ENCODE data around the gene GCAT. TPM values are rescaled to one million over a fixed set of nuclear protein-coding genes. Genes with fewer than 3 reads are reported as not detected.

GCAT gene
- total and polyA plus RNA-seq, 2 of the 13 experiments (the other 11 are each of a cell fraction or from before 2014, with no cell fraction given): 28.0 to 50.3 TPM

DNA sequence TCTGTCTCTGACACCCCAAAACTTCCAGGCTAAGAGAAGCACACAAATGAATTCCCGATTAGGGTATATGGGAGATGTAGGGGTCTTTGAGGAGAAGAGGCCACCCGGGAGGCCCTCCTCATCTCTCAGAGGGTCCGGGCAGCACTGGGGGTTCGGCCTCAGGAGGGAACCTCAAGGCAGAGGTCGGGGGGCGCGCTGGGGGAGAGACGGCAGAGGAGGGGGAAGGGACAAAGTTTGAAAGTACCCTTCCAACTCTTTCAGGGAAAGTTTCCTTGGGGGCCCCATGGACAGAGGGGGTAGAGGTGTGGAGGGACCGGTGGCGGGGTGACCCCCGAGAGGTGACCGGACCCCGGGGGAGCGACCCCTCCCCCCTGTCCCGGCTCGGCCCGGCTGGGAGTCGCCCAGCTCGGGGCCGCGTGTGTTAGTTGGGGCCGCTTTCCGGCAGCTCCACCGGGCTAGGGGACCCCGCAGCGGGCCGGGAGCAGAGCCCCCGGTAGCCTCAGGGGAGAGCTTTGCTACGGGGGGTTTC, 3.3 kb upstream of the GCAT start (continued):
- no peak for TF ChIP-seq TERF1 (CRISPR knock-in tag; IDR thresholded peaks at IDR 0.05)
- TF ChIP-seq ZNF879 (CRISPR knock-in tag; IDR thresholded peaks at IDR 0.05): no peak
- TF ChIP-seq CAMTA2 (CRISPR knock-in tag; IDR thresholded peaks at IDR 0.05; ENCODE audit: borderline replicate concordance): peak; percentile 49; the same call in 1 of the 2 replicates
- TF ChIP-seq PHF8 (CRISPR knock-in tag; IDR thresholded peaks at IDR 0.05): no peak; the same call in 1 of the 2 replicates
- 0 out of 2 replicates have a peak, but pooled peaks have one; percentile 9 for TF ChIP-seq ZNF34 (CRISPR knock-in tag; IDR thresholded peaks at IDR 0.05; ENCODE audit: borderline replicate concordance)
- no peak for TF ChIP-seq AKAP8 (CRISPR knock-in tag; IDR thresholded peaks at IDR 0.05)
- no peak for TF ChIP-seq ZNF713 (CRISPR knock-in tag; IDR thresholded peaks at IDR 0.05)
- TF ChIP-seq MYC (CRISPR knock-in tag; IDR thresholded peaks at IDR 0.05; ENCODE audit: borderline replicate concordance): no peak
- peak; percentile 14 for TF ChIP-seq AGO2 (optimal IDR thresholded peaks at IDR 0.05; ENCODE audit: low read depth, low read length)
- no peak for TF ChIP-seq MTA3 (CRISPR knock-in tag; IDR thresholded peaks at IDR 0.05)
- no peak for TF ChIP-seq ZBTB7A (CRISPR knock-in tag; IDR thresholded peaks at IDR 0.05)
- TF ChIP-seq GFI1 (CRISPR knock-in tag; IDR thresholded peaks at IDR 0.05; ENCODE audit: borderline replicate concordance): no peak
- TF ChIP-seq, protein P1, sequence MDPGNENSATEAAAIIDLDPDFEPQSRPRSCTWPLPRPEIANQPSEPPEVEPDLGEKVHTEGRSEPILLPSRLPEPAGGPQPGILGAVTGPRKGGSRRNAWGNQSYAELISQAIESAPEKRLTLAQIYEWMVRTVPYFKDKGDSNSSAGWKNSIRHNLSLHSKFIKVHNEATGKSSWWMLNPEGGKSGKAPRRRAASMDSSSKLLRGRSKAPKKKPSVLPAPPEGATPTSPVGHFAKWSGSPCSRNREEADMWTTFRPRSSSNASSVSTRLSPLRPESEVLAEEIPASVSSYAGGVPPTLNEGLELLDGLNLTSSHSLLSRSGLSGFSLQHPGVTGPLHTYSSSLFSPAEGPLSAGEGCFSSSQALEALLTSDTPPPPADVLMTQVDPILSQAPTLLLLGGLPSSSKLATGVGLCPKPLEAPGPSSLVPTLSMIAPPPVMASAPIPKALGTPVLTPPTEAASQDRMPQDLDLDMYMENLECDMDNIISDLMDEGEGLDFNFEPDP (CRISPR knock-in tag; conservative IDR thresholded peaks at IDR 0.05): no peak
- no peak for TF ChIP-seq ARID3A (IDR thresholded peaks at IDR 0.05; ENCODE audit: low read depth, low read length)
- no peak for TF ChIP-seq ZFP82 (CRISPR knock-in tag; IDR thresholded peaks at IDR 0.05; ENCODE audit: borderline replicate concordance)
- TF ChIP-seq ZNF337 (CRISPR knock-in tag; IDR thresholded peaks at IDR 0.05; ENCODE audit: borderline replicate concordance, low read depth): no peak
- TF ChIP-seq RNF219 (CRISPR knock-in tag; IDR thresholded peaks at IDR 0.05): no peak
- TF ChIP-seq CHD4 (IDR thresholded peaks at IDR 0.05; ENCODE audit: borderline replicate concordance, low read length): no peak
- TF ChIP-seq ZNF891 (CRISPR knock-in tag; IDR thresholded peaks at IDR 0.05): no peak
- TF ChIP-seq, protein P2, sequence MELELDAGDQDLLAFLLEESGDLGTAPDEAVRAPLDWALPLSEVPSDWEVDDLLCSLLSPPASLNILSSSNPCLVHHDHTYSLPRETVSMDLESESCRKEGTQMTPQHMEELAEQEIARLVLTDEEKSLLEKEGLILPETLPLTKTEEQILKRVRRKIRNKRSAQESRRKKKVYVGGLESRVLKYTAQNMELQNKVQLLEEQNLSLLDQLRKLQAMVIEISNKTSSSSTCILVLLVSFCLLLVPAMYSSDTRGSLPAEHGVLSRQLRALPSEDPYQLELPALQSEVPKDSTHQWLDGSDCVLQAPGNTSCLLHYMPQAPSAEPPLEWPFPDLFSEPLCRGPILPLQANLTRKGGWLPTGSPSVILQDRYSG (CRISPR knock-in tag; IDR thresholded peaks at IDR 0.05): no peak
- TF ChIP-seq TARDBP (CRISPR knock-in tag; IDR thresholded peaks at IDR 0.05): no peak
- TF ChIP-seq ZNF121 (CRISPR knock-in tag; IDR thresholded peaks at IDR 0.05): no peak
- TF ChIP-seq HNRNPK (IDR thresholded peaks at IDR 0.05; ENCODE audit: low read depth, low read length, poor library complexity, severe bottlenecking): peak; percentile 5
- TF ChIP-seq MXD4 (CRISPR knock-in tag; IDR thresholded peaks at IDR 0.05): no peak
